Suprapubic skin (tissue), 4 donors: Measurements from ENCODE around the gene CDH15. TPM values are rescaled to one million over a fixed set of nuclear protein-coding genes. Genes with fewer than 3 reads are reported as not detected.

Source experiments
- DNase-seq, 2 donors: peaks; one replicate each; pipeline ENCODE4 v3.0.0-alpha.2; 2019; ENCODE audit warnings: low spot score in 2 of 2
- H3K27ac ChIP-seq: fragments of 200-600 bp; sonication (generic); one replicate; pipeline ENCODE4 v1.5.1; 2019
- H3K27me3 ChIP-seq: fragments of 200-600 bp; sonication (generic); one replicate; pipeline ENCODE4 v1.5.1; 2019
- H3K36me3 ChIP-seq: fragments of 200-600 bp; sonication (generic); one replicate; pipeline ENCODE4 v1.5.1; 2019
- H3K4me1 ChIP-seq: fragments of 200-600 bp; sonication (generic); one replicate; pipeline ENCODE4 v1.5.1; 2019
- H3K4me3 ChIP-seq: fragments of 200-600 bp; sonication (generic); one replicate; pipeline ENCODE4 v1.5.1; 2019; ENCODE audit warnings: mild to moderate bottlenecking
- H3K9me3 ChIP-seq: fragments of 200-600 bp; sonication (generic); one replicate; pipeline ENCODE4 v1.5.1; 2019
- CTCF ChIP-seq, 2 donors: fragments of 200-600 bp in 1 of 2; fragments of 450-650 bp in 1 of 2; sonication (generic) in 1 of 2; IDR thresholded peaks; one replicate each; pipeline ENCODE4 v1.5.1; 2016 to 2019; ENCODE audit warnings: antibody characterized with exemption in 2 of 2, mild to moderate bottlenecking in 1 of 2, moderate library complexity in 1 of 2
- EP300 ChIP-seq: sonication (generic); formaldehyde crosslinking; IDR thresholded peaks from one replicate; pipeline ENCODE4 v1.6.1; 2017; ENCODE audit warnings: antibody characterized with exemption
- POLR2A ChIP-seq, 2 donors: fragments of 450-650 bp; IDR thresholded peaks; one replicate each; pipeline ENCODE4 v1.6.1; 2017; ENCODE audit warnings: antibody characterized with exemption in 2 of 2, mild to moderate bottlenecking in 2 of 2, moderate library complexity in 2 of 2
- POLR2AphosphoS5 ChIP-seq, 3 donors: sonication (generic); formaldehyde crosslinking; IDR thresholded peaks; one replicate each; pipeline ENCODE4 v1.6.1; 2017; ENCODE audit warnings: antibody characterized with exemption in 3 of 3
- WGBS: methylation state at CpG from one replicate; pipeline ENCODE4 v1.1.5; 2018; 5-methylcytosine and 5-hydroxymethylcytosine counted together
- total RNA-seq, 4 donors: library from RNA; depleted of rRNA; stranded (reverse); fragments of >200 nt; gene quantifications; one replicate each; pipeline ENCODE4 v1.1.0, GENCODE V29; 2016

The CDH15 gene
- total RNA-seq, 4 donors from 2014 or later, result 0.16 to 0.48 TPM; not detected in 2

- peaks cover 12% of the 10 kb centered on the region for H3K27me3 ChIP-seq
- no peaks in the 10 kb centered on the region for H3K9me3 ChIP-seq
- H3K36me3 ChIP-seq, result no peaks in the 10 kb centered on the region
- no peak overlapping the region for H3K27ac ChIP-seq
- H3K4me3 ChIP-seq, result no peak overlapping the region
- H3K4me1 ChIP-seq, result no peaks in the 10 kb centered on the region
- DNase-seq, result no peak
- WGBS, result 73% methylated on average over 10 of the region's 11 CpGs
- TF ChIP-seq EP300 (no peak), POLR2A (IDR thresholded peaks at IDR 0.05) (no peak), CTCF (IDR thresholded peaks at IDR 0.05) (no peak), POLR2AphosphoS5 (IDR thresholded peaks at IDR 0.05) (no peak)
These were observed 38.8 kb downstream of the CDH15 start for GRCh38 chr16:89210165-89210903.

GRCh38 chr16:89210904-89211515, 39.5 kb downstream of the CDH15 start:
- TF ChIP-seq EP300 (no peak), POLR2A (IDR thresholded peaks at IDR 0.05) (no peak), POLR2AphosphoS5 (IDR thresholded peaks at IDR 0.05) (no peak), CTCF (IDR thresholded peaks at IDR 0.05) (no peak)
- WGBS, result 54% methylated on average over 9 of the region's 15 CpGs
- DNase-seq, result no peak

GRCh38 chr16:89216315-89217137, 45.0 kb downstream of the CDH15 start:
- TF ChIP-seq CTCF (IDR thresholded peaks at IDR 0.05), result peak; percentile 61 to 79
- TF ChIP-seq EP300, result no peak
- no peak for TF ChIP-seq POLR2AphosphoS5 (IDR thresholded peaks at IDR 0.05)
- no peak for TF ChIP-seq POLR2A (IDR thresholded peaks at IDR 0.05)
- peak overlapping the region; percentile 93 for H3K4me3 ChIP-seq
- WGBS, result 2% methylated on average over 25 of the region's 25 CpGs
- peaks cover 10% of the 10 kb centered on the region for H3K36me3 ChIP-seq
- H3K9me3 ChIP-seq, result no peaks in the 10 kb centered on the region
- peak; percentile 90 to 91 for DNase-seq
- H3K4me1 ChIP-seq, result peaks cover 31% of the 10 kb centered on the region
- no peaks in the 10 kb centered on the region for H3K27me3 ChIP-seq
- peak overlapping the region; percentile 95 for H3K27ac ChIP-seq

More at GRCh38 chr16:89210904-89211515, 39.5 kb downstream of the CDH15 start:
- no peaks in the 10 kb centered on the region for H3K36me3 ChIP-seq
- H3K4me3 ChIP-seq, result no peak overlapping the region
- no peaks in the 10 kb centered on the region for H3K9me3 ChIP-seq
- H3K4me1 ChIP-seq, result peaks cover 6% of the 10 kb centered on the region
- H3K27ac ChIP-seq, result no peak overlapping the region
- peaks cover 8% of the 10 kb centered on the region for H3K27me3 ChIP-seq

- WGBS, result under 1% methylated on average over 11 of the region's 11 CpGs
- Histone ChIP-seq H3K27ac (peak overlapping the region; percentile 95), H3K36me3 (peaks cover 15% of the 10 kb centered on the region), H3K4me1 (peaks cover 31% of the 10 kb centered on the region), H3K4me3 (peak overlapping the region; percentile 93), H3K27me3 (no peaks in the 10 kb centered on the region), H3K9me3 (no peaks in the 10 kb centered on the region)
- DNase-seq, result no peak
- TF ChIP-seq POLR2A (IDR thresholded peaks at IDR 0.05) (no peak), POLR2AphosphoS5 (IDR thresholded peaks at IDR 0.05) (no peak), EP300 (no peak), CTCF (IDR thresholded peaks at IDR 0.05) (no peak)
These were observed 45.5 kb downstream of the CDH15 start for GRCh38 chr16:89217138-89217387.
